GM18508 (cell line): ENCODE measurements around the gene CSKMT.
A peak's percentile ranks its signal among the peaks of the same experiment; 100 is the strongest.
"Not testable (repeated sequence)": the region's sequence is repeated elsewhere in the genome, so short reads cannot be mapped to it uniquely, and the experiment has no call there.

Source experiments
- ATAC-seq: cut with Tn5 transposase; IDR thresholded peaks from one replicate; pipeline ENCODE4 v1.9.1; 2021; ENCODE audit warnings: moderate number of reproducible peaks; ENCODE audit not compliant: insufficient read depth, unreplicated experiment

CSKMT gene

GRCh38 chr11:62682518-62682917 lies 17.4 kb downstream of the CSKMT start:
- ATAC-seq = no peak

- ATAC-seq = no peak
Observed at GRCh38 chr11:62687508-62688396, 22.6 kb downstream of the CSKMT start.

- no peak for ATAC-seq
Observed at GRCh38 chr11:62688491-62688890, 23.4 kb downstream of the CSKMT start.

GRCh38 chr11:62689421-62690183 lies 24.5 kb downstream of the CSKMT start, which contains the start of gene LRRN4CL:
Gene LRRN4CL (minus strand): TSS chr11:62689530. CDS start chr11:62688508, 1,022 bp downstream.
- no peak for ATAC-seq

- ATAC-seq = not testable (repeated sequence)
Observed at GRCh38 chr11:62693624-62694023, 28.5 kb downstream of the CSKMT start.

- ATAC-seq = no peak
Observed at GRCh38 chr11:62694455-62695167, 29.5 kb downstream of the CSKMT start.

GRCh38 chr11:62702246-62702645 lies 37.1 kb downstream of the CSKMT start:
- no peak for ATAC-seq

- ATAC-seq = not testable (repeated sequence)
Observed at GRCh38 chr11:62703921-62704320, 38.8 kb downstream of the CSKMT start.

GRCh38 chr11:62705413-62705812 lies 40.3 kb downstream of the CSKMT start:
- no peak for ATAC-seq

- no peak for ATAC-seq
Observed at GRCh38 chr11:62705880-62706849, 41.1 kb downstream of the CSKMT start.

GRCh38 chr11:62706850-62707247 lies 41.7 kb downstream of the CSKMT start:
- no peak for ATAC-seq

- no peak for ATAC-seq
Observed at GRCh38 chr11:62707277-62707861, 42.3 kb downstream of the CSKMT start, which contains the start of the genes BSCL2 and GNG3. Gene BSCL2 (minus strand): TSS chr11:62707424. CDS start chr11:62707195, 229 bp downstream. Gene GNG3 (plus strand): TSS chr11:62707676. CDS start chr11:62708296, 620 bp downstream.

GRCh38 chr11:62708392-62708791 lies 43.3 kb downstream of the CSKMT start:
- ATAC-seq = no peak

GRCh38 chr11:62708793-62709192 lies 43.7 kb downstream of the CSKMT start:
- no peak for ATAC-seq

GRCh38 chr11:62709247-62710000 lies 44.3 kb downstream of the CSKMT start:
- peak; percentile 43 for ATAC-seq

- no peak for ATAC-seq
Observed at GRCh38 chr11:62710001-62710345, 44.9 kb downstream of the CSKMT start.

GRCh38 chr11:62712276-62712812 lies 47.2 kb downstream of the CSKMT start:
- no peak for ATAC-seq

- ATAC-seq = no peak
Observed at GRCh38 chr11:62712861-62713260, 47.7 kb downstream of the CSKMT start.
